Chondrocyte (in vitro differentiated cells): ENCODE measurements around the gene SMURF2. TPM values are rescaled to one million over a fixed set of nuclear protein-coding genes. Genes with fewer than 3 reads are reported as not detected.
A peak's percentile ranks its signal among the peaks of the same experiment; 100 is the strongest.
"Not testable (repeated sequence)": the region's sequence is repeated elsewhere in the genome, so short reads cannot be mapped to it uniquely, and the experiment has no call there.

Experiments
- DNase-seq: peaks from one replicate; pipeline ENCODE4 v3.0.0; 2021; ENCODE audit warnings: mixed read lengths, low spot score
- H3K27ac Mint-ChIP-seq: one replicate; pipeline ENCODE4 v1.8.0; 2021; ENCODE audit warnings: mild to moderate bottlenecking, moderate library complexity, mixed read lengths; ENCODE audit not compliant: unreplicated experiment
- H3K27me3 Mint-ChIP-seq: 2 replicates; pipeline ENCODE4 v1.8.0; 2021; ENCODE audit warnings: low read depth, mixed read lengths
- H3K36me3 Mint-ChIP-seq: 2 replicates; pipeline ENCODE4 v1.8.0; 2021; ENCODE audit warnings: low read depth, mixed read lengths
- H3K4me1 Mint-ChIP-seq: 2 replicates; pipeline ENCODE4 v1.8.0; 2021; ENCODE audit warnings: low read depth, mild to moderate bottlenecking, mixed read lengths
- H3K4me3 Mint-ChIP-seq: one replicate; pipeline ENCODE4 v1.8.0; 2021; ENCODE audit warnings: mild to moderate bottlenecking, moderate library complexity, mixed read lengths; ENCODE audit not compliant: unreplicated experiment
- H3K9me3 Mint-ChIP-seq: 2 replicates; pipeline ENCODE4 v1.8.0; 2021; ENCODE audit warnings: low read depth, mixed read lengths
- total RNA-seq: library from RNA; stranded (reverse); gene quantifications from 3 replicates; pipeline ENCODE4 v1.2.1, GENCODE V29; 2021
- TF ChIP-seq, protein P1 (sequence below): fragments of 200-600 bp; sonication (generic); IDR thresholded peaks from 2 replicates; pipeline ENCODE4 v1.5.0; 2021; ENCODE audit warnings: antibody characterized with exemption, mild to moderate bottlenecking, moderate library complexity

The SMURF2 gene
- total RNA-seq, 1 donor from 2014 or later: 36.2 TPM

DNA sequence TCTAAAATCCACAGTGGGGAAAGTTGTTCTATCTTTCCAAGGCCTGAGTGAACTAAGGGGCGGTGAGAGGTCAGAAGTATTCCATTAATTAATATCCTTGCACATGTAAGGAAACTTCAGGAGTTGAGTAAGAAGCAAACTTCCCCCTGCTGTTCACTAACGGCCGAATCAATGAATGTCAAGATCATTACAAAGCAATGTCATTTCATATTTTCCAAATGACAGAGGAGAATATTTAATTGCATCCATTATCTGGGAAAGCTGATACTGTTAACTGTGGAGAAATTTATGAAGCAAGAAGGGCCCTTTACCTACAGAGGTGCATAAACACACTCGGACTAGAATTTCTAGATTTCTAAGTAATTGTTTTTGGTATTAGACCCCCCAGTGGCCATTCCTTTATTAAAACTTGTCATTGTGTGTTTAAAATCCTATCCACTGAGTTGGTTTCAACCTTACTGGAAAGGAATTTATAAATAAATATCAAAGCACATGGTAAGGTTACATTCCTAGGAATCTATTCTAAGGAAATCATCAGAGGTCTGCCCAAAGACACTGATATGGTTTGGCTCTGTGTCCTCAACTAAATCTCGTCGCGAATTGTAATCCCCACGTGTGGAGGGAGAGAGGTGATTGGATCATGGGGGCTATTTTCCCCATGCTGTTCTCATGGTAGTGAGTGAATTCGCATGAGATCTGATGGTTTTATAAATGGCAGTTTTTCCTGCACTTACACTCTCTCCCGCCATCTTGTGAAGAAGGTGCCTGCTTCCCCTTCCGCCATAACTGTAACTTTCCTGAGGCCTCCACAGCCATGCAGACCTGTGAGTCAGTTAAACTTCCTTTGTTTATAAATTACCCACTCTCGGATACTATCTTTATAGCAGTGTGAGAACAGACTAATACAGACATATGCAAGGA is 20.4 kb upstream of the SMURF2 start:
- TF ChIP-seq, protein P1, sequence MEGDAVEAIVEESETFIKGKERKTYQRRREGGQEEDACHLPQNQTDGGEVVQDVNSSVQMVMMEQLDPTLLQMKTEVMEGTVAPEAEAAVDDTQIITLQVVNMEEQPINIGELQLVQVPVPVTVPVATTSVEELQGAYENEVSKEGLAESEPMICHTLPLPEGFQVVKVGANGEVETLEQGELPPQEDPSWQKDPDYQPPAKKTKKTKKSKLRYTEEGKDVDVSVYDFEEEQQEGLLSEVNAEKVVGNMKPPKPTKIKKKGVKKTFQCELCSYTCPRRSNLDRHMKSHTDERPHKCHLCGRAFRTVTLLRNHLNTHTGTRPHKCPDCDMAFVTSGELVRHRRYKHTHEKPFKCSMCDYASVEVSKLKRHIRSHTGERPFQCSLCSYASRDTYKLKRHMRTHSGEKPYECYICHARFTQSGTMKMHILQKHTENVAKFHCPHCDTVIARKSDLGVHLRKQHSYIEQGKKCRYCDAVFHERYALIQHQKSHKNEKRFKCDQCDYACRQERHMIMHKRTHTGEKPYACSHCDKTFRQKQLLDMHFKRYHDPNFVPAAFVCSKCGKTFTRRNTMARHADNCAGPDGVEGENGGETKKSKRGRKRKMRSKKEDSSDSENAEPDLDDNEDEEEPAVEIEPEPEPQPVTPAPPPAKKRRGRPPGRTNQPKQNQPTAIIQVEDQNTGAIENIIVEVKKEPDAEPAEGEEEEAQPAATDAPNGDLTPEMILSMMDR: peak; percentile 52
- H3K36me3 Mint-ChIP-seq: no peaks in the 10 kb centered on the region
- no peaks in the 10 kb centered on the region for H3K9me3 Mint-ChIP-seq
- no peak for DNase-seq
- H3K27me3 Mint-ChIP-seq: no peaks in the 10 kb centered on the region
- peaks cover 50% of the 10 kb centered on the region for H3K4me1 Mint-ChIP-seq
- H3K4me3 Mint-ChIP-seq: no peak overlapping the region
- H3K27ac Mint-ChIP-seq: peak overlapping the region; percentile 93

DNA sequence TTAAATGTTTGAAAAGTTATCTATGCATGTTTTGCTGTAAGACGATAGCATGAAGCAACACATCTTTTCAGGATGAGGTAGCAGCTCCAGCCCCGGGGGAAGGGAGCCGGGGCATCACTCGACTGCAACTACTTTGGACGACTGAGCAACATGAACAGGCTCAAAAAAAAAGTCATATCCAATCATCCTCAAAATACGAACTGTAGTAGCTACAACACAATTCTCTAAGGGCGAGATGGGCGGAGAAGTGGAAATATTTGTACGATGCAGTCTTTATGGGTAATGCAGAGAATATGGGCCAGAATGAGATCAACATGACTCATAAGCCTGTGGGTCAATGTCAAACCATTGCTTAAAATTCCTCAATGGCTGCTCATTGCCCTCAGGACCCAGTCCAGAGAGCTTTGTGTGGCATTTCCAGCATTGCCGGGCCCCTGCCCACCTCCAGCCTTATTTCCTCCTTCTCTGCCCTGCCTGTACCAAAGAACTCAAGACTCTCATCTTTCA is 17.7 kb upstream of the SMURF2 start:
- H3K36me3 Mint-ChIP-seq: no peaks in the 10 kb centered on the region
- no peak overlapping the region for H3K4me3 Mint-ChIP-seq
- TF ChIP-seq, protein P1: no peak
- no peaks in the 10 kb centered on the region for H3K27me3 Mint-ChIP-seq
- peaks cover 41% of the 10 kb centered on the region for H3K4me1 Mint-ChIP-seq
- no peak for DNase-seq
- H3K9me3 Mint-ChIP-seq: no peaks in the 10 kb centered on the region
- H3K27ac Mint-ChIP-seq: peak overlapping the region; percentile 95

DNA sequence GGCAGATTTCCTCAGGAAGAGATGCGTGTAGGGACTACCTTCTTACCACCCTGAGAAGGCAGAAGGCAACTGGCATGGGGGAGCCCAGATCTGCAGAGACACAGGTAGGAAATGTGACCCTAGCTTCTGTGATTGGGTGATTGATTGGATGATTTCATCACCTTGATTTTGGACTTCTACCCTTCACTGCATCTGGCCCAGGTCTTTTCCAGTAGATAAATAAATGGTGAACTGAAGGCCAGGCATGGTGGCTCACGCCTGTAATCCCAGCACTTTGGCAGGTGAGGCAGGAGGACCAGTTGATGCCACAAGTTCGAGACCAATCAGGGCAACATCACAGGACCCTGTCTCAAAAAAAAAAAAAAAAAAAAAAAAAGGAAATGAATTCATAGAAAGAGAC is 14.7 kb upstream of the SMURF2 start:
- H3K4me3 Mint-ChIP-seq: no peak overlapping the region
- H3K27ac Mint-ChIP-seq: no peak overlapping the region
- H3K9me3 Mint-ChIP-seq: no peaks in the 10 kb centered on the region
- peaks cover 18% of the 10 kb centered on the region for H3K4me1 Mint-ChIP-seq
- no peaks in the 10 kb centered on the region for H3K36me3 Mint-ChIP-seq
- no peaks in the 10 kb centered on the region for H3K27me3 Mint-ChIP-seq
- DNase-seq: no peak
- TF ChIP-seq, protein P1: no peak

DNA sequence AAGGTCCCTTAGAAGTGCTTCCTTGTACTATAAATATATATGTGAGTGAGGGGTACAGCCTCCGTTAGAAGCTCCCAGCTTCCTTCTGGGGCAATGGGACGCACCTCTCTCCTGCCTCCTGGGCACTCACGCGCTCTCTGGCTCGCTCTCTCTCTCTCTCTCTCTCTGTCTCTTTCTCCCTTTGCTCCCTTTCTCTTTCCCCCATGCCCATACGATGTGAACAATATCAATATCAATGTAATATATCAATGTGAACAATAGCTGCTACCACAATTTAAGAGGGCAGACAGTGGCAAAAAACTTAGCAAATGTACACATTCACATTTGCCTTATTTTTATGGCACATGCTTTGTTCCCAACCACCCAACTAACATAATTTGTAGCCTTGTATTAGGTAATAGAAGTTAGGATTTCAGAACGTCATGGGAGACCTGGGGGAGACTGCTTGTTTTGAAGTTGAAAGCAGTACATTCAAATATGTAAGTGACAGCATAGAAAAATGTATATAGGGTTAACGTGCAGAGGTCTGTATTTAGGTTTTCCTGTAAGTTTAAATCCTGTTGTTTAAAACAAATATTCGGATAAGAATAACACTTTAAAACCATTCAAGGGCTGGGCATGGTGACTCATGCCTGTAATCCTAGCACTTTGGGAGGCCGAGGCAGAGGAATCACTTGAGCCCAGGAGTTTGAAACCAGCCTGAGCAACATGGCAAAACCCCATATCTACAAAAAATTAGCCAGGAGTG is 8.9 kb upstream of the SMURF2 start:
- Mint-ChIP-seq H3K4me1 (peaks cover 24% of the 10 kb centered on the region), H3K27ac (peak overlapping the region; percentile 75)
- not testable (repeated sequence) for H3K4me3 Mint-ChIP-seq, DNase-seq, H3K9me3 Mint-ChIP-seq, H3K36me3 Mint-ChIP-seq, H3K27me3 Mint-ChIP-seq

DNA sequence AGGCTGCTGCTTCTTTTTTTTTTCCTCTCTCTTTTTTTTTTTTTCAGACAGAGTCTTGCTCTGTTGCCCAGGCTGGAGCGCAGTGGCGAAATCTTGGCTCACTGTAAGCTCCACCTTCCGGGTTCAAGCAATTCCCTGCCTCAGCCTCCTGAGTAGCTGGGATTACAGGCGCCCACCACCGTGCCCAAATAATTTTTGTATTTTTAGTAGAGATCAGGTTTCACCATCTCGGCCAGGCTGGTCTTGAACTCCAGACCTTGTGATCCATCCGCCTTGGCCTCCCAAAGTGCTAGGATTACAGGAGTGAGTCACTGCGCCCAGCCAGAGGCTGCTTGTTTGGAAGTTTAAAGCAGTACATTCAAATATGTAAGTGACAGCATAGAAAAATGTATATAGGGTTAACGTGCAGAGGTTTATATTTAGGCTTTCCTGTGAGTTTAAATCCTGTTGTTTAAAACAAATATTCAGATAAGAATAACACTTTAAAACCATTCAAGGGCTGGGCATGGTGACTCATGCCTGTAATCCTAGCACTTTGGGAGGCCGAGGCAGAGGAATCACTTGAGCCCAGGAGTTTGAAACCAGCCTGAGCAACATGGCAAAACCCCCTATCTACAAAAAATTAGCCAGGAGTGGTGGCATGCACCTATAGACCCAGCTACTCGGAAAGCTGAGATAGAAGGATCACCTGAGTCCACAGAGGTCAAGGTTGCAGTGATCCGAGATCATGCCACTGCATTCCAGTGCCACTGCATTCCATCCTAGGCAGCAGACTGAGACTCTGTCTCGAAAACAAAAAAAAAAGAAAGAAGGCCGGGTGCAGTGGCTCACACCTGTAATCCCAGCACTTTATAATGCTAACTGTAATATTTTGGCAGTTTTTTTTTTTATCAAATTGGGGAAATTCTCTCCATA is 6.0 kb upstream of the SMURF2 start:
- Mint-ChIP-seq H3K4me1 (peaks cover 37% of the 10 kb centered on the region), H3K27ac (peak overlapping the region; percentile 86)
- DNase-seq, H3K4me3 Mint-ChIP-seq, H3K9me3 Mint-ChIP-seq, H3K36me3 Mint-ChIP-seq, H3K27me3 Mint-ChIP-seq: not testable (repeated sequence)

DNA sequence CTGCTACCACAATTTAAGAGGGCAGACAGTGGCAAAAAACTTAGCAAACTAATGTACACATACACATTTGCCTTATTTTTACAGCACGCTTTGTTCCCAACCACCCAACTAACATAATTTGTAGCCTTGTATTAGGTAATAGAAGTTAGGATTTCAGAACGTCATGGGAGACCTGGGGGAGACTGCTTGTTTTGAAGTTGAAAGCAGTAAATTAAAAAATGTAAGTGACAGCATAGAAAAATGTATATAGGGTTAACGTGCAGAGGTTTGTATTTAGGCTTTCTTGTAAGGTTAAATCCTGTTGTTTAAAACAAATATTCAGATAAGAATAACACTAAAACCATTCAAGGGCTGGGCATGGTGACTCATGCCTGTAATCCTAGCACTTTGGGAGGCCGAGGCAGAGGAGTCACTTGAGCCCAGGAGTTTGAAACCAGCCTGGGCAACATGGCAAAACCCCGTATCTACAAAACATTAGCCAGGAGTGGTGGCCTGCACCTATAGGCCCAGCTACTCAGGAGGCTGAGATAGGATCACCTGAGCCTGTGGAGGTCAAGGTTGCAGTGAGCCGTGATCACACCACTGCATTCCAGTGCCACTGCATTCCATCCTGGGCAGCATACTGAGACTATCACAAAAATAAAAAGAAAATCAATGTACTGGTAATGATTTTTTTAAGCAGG is 2.3 kb upstream of the SMURF2 start:
- Mint-ChIP-seq H3K4me1 (peaks cover 42% of the 10 kb centered on the region), H3K27ac (peak overlapping the region; percentile 57)
- H3K36me3 Mint-ChIP-seq, H3K4me3 Mint-ChIP-seq, H3K9me3 Mint-ChIP-seq, DNase-seq, H3K27me3 Mint-ChIP-seq: not testable (repeated sequence)

DNA sequence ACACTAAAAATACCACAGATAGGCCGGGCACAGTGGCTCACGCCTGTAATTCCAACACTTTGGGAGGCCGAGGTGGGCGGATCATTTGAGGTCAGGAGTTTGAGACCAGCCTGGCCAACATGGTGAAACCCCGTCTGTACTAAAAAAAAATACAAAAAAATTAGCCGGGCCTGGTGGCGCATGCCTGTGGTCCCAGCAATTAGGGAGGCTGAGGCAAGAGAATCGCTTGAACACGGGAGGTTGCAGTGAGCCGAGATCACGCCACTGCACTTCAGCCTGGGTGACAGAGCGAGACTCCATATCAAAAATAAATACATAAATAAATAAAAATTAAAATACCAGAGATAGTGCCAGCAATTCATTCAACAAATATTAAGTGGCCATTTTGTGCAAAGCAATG is 1.7 kb upstream of the SMURF2 start:
- H3K4me3 Mint-ChIP-seq, H3K27me3 Mint-ChIP-seq, H3K36me3 Mint-ChIP-seq, H3K9me3 Mint-ChIP-seq, H3K27ac Mint-ChIP-seq, DNase-seq: not testable (repeated sequence)
- peaks cover 45% of the 10 kb centered on the region for H3K4me1 Mint-ChIP-seq
